K562 (cell line): ENCODE data around the gene TGM1. TPM values are rescaled to one million over a fixed set of nuclear protein-coding genes. Genes with fewer than 3 reads are reported as not detected.

Experiments
- ATF1 ChIP-seq, 2 experiments: fragments of 450-650 bp in 1 of 2; IDR thresholded peaks; 2 replicates each; pipeline ENCODE4 v1.6.1; 2016; ENCODE audit warnings: missing compliant biosample characterization in 1 of 2, missing genetic modification characterization in 1 of 2
- CHD4 ChIP-seq: fragments of 200-600 bp; sonication (generic); IDR thresholded peaks from 3 replicates; pipeline ENCODE4 v1.6.1; 2012; ENCODE audit warnings: low read depth, mild to moderate bottlenecking, mixed read lengths, low read length, inconsistent platforms; ENCODE audit not compliant: insufficient read depth, insufficient replicate concordance, poor library complexity, severe bottlenecking
- CREM ChIP-seq: IDR thresholded peaks from 2 replicates; pipeline ENCODE4 v1.6.1; 2014; ENCODE audit warnings: antibody characterized with exemption, low read depth
- IRF9 ChIP-seq: fragments of 450-650 bp; IDR thresholded peaks from 2 replicates; pipeline ENCODE4 v1.6.1; 2016; ENCODE audit warnings: missing biosample characterization, missing genetic modification characterization
- MED1 ChIP-seq: sonication (generic); formaldehyde crosslinking; IDR thresholded peaks from 2 replicates; pipeline ENCODE4 v1.8.1; 2023; ENCODE audit warnings: missing genetic modification reagents, borderline replicate concordance
- NBN ChIP-seq: fragments of 450-650 bp; IDR thresholded peaks from 2 replicates; pipeline ENCODE4 v1.6.1; 2016; ENCODE audit warnings: low read depth, mild to moderate bottlenecking
- NCOR1 ChIP-seq: fragments of 450-650 bp; IDR thresholded peaks from 2 replicates; pipeline ENCODE4 v1.6.1; 2016; ENCODE audit warnings: mild to moderate bottlenecking, moderate library complexity
- NFYB ChIP-seq: IDR thresholded peaks from 2 replicates; pipeline ENCODE4 v1.6.1; 2011; ENCODE audit warnings: mild to moderate bottlenecking, moderate library complexity; ENCODE audit not compliant: insufficient read length; ENCODE audit errors: extremely low read depth
- PKNOX1 ChIP-seq: fragments of 450-650 bp; IDR thresholded peaks from 2 replicates; pipeline ENCODE4 v1.6.1; 2016
- SMARCA5 ChIP-seq: fragments of 450-650 bp; IDR thresholded peaks from 2 replicates; pipeline ENCODE4 v1.6.1; 2016
- U2AF1 ChIP-seq: fragments of 200-400 bp; formaldehyde crosslinking; optimal IDR thresholded peaks from 2 replicates; pipeline ENCODE3; 2017; ENCODE audit warnings: mild to moderate bottlenecking, low read depth, low read length, moderate library complexity
- U2AF2 ChIP-seq: fragments of 200-400 bp; formaldehyde crosslinking; optimal IDR thresholded peaks from 2 replicates; pipeline ENCODE3; 2017; ENCODE audit warnings: low read depth, mild to moderate bottlenecking, low read length
- ZKSCAN3 ChIP-seq: fragments of 250-450 bp; sonication (Bioruptor Pico); IDR thresholded peaks from 2 replicates; pipeline ENCODE4 v1.4.0; 2020
- ZNF444 ChIP-seq: fragments of 250-450 bp; sonication (Bioruptor Pico); IDR thresholded peaks from 2 replicates; pipeline ENCODE4 v1.4.0; 2020; ENCODE audit warnings: mild to moderate bottlenecking, moderate library complexity
- polyA plus RNA-seq, 8 experiments: library from polyadenylated mRNA; depleted of rRNA in 4 of 8; stranded (reverse) in 5 of 8; unstranded in 3 of 8; fragments of >200 nt; fragmentation: Nextera tagmentation in 2 of 8; fragmentation: Illumina TruSeq in 1 of 8; extraction: Ambion mirVana in 2 of 8; extraction: Trizol in 1 of 8; gene quantifications; 2 replicates each; pipeline versions ENCODE4 v1.2.1 to v1.2.3, GENCODE V29; 2011 to 2014; ENCODE audit warnings: inconsistent platforms in 1 of 8, missing spikeins in 1 of 8
- total RNA-seq, 7 experiments: library from RNA; depleted of rRNA in 6 of 7; stranded (reverse); fragments of >200 nt in 6 of 7; fragmentation: Illumina TruSeq in 2 of 7; extraction: Trizol in 2 of 7; gene quantifications; 2 replicates each; pipeline versions ENCODE4 v1.2.1 to v1.2.3, GENCODE V29; 2011 to 2021; ENCODE audit warnings: low replicate concordance in 1 of 7
- TF ChIP-seq, protein P1 (sequence below): fragments of 250-450 bp; sonication (Bioruptor Pico); IDR thresholded peaks from 2 replicates; pipeline ENCODE4 v1.8.0; 2021; ENCODE audit warnings: mild to moderate bottlenecking, moderate library complexity
- TF ChIP-seq, protein P2 (sequence below): fragments of 450-650 bp; formaldehyde crosslinking; IDR thresholded peaks from 2 replicates; pipeline ENCODE4 v1.4.0; 2022; ENCODE audit warnings: missing genetic modification characterization
- TF ChIP-seq, protein P3 (sequence below): sonication (generic); formaldehyde crosslinking; IDR thresholded peaks from 2 replicates; pipeline ENCODE4 v1.5.0; 2020; ENCODE audit warnings: missing genetic modification reagents

TGM1 gene
- total and polyA plus RNA-seq, 9 of the 15 experiments (the other 6 are each of a cell fraction or from before 2014, with no cell fraction given), result 0.13 to 4.4 (median 0.88) TPM

DNA sequence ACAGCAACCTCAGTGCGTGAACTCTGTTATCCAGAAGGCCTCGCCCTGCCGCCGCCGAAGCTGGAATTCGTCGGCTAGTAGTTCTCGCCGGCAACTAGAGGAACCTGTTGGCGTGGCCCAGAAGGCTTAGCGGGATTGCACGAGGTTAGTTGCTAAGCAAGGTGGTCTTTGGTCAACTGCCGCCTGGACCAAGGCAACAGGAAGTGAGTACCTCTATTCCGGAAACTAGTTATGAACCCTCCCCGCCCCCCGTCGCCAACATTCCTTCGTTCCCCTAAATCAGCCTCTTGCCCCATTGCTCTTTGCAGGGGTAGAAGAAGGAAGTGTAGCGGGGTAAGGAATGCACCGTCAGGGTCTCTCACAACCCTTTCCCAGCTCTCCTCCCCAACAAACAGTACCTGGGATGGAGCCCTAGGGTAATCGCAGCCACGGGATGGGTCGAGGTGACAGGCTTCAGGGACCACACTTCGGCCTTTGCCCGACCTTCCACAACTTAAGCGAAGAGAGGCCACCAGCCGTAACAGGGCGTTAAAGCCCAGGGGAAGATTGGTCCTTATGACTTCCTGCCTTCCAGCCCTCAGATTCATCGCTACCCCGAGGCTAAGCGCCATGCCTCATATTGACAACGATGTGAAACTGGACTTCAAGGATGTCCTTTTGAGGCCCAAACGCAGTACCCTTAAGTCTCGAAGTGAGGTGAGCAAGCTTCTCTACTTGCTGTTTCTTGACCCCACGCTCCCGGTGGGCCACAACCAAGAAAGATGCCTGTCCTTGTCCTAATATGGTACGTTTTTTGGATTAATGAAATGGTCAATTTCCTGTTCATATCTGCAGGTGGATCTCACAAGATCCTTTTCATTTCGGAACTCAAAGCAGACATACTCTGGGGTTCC is 30.1 kb downstream of the TGM1 start, which contains the start of gene GMPR2 (continued):
- TF ChIP-seq U2AF1 (no peak), ZNF444 (no peak), MED1 (no peak), U2AF2 (no peak), NFYB (no peak), CREM (no peak), NCOR1 (no peak), NBN (0 out of 2 replicates have a peak, but pooled peaks have one; percentile 21), IRF9 (tag) (no peak), PKNOX1 (peak; percentile 41; the same call in 1 of the 2 replicates), CHD4 (no peak), SMARCA5 (no peak), ATF1 (CRISPR knock-in tag; IDR thresholded peaks at IDR 0.05) (no peak), ATF1 (tag; IDR thresholded peaks at IDR 0.05) (peak; percentile 59; the same call in 1 of the 2 replicates), ZKSCAN3 (CRISPR knock-in tag) (no peak)
- TF ChIP-seq, protein P1, sequence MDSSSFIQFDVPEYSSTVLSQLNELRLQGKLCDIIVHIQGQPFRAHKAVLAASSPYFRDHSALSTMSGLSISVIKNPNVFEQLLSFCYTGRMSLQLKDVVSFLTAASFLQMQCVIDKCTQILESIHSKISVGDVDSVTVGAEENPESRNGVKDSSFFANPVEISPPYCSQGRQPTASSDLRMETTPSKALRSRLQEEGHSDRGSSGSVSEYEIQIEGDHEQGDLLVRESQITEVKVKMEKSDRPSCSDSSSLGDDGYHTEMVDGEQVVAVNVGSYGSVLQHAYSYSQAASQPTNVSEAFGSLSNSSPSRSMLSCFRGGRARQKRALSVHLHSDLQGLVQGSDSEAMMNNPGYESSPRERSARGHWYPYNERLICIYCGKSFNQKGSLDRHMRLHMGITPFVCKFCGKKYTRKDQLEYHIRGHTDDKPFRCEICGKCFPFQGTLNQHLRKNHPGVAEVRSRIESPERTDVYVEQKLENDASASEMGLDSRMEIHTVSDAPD, result no peak
- TF ChIP-seq, protein P2, sequence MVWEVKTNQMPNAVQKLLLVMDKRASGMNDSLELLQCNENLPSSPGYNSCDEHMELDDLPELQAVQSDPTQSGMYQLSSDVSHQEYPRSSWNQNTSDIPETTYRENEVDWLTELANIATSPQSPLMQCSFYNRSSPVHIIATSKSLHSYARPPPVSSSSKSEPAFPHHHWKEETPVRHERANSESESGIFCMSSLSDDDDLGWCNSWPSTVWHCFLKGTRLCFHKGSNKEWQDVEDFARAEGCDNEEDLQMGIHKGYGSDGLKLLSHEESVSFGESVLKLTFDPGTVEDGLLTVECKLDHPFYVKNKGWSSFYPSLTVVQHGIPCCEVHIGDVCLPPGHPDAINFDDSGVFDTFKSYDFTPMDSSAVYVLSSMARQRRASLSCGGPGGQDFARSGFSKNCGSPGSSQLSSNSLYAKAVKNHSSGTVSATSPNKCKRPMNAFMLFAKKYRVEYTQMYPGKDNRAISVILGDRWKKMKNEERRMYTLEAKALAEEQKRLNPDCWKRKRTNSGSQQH (CRISPR knock-in tag), result no peak
- TF ChIP-seq, protein P3, sequence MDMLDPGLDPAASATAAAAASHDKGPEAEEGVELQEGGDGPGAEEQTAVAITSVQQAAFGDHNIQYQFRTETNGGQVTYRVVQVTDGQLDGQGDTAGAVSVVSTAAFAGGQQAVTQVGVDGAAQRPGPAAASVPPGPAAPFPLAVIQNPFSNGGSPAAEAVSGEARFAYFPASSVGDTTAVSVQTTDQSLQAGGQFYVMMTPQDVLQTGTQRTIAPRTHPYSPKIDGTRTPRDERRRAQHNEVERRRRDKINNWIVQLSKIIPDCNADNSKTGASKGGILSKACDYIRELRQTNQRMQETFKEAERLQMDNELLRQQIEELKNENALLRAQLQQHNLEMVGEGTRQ (CRISPR knock-in tag), result no peak
